Subcutaneous adipose tissue (tissue), 4 donors: Measurements from ENCODE around the gene CYBA. TPM values are rescaled to one million over a fixed set of nuclear protein-coding genes. Genes with fewer than 3 reads are reported as not detected.

ENCODE experiments used
- CTCF ChIP-seq: fragments of 450-650 bp; IDR thresholded peaks from one replicate; pipeline ENCODE4 v1.5.1; 2016; ENCODE audit warnings: low read depth, mild to moderate bottlenecking, control low read depth, antibody characterized with exemption, moderate library complexity
- total RNA-seq, 4 donors: library from RNA; depleted of rRNA; stranded (reverse); fragments of >200 nt; gene quantifications; one replicate each; pipeline ENCODE4 v1.1.0, GENCODE V29; 2016

The CYBA gene
- total RNA-seq, 4 donors from 2014 or later: 78.0 to 495 (median 196) TPM

GRCh38 chr16:88631384-88631783, 19.5 kb downstream of the CYBA start:
- TF ChIP-seq CTCF: no peak

GRCh38 chr16:88630941-88631340, 19.9 kb downstream of the CYBA start:
- TF ChIP-seq CTCF: no peak

- TF ChIP-seq CTCF: no peak
These were observed 20.4 kb downstream of the CYBA start for GRCh38 chr16:88630433-88630832.

GRCh38 chr16:88629835-88630234, 21.0 kb downstream of the CYBA start:
- no peak for TF ChIP-seq CTCF

- no peak for TF ChIP-seq CTCF
These were observed 22.3 kb downstream of the CYBA start for GRCh38 chr16:88628512-88628974.

- TF ChIP-seq CTCF: no peak
These were observed 23.1 kb downstream of the CYBA start for GRCh38 chr16:88627531-88628411.

GRCh38 chr16:88626646-88627045, 24.2 kb downstream of the CYBA start:
- TF ChIP-seq CTCF: no peak
